ENCODE results near the gene ALDOB. TPM values are rescaled to one million over a fixed set of nuclear protein-coding genes. Genes with fewer than 3 reads are reported as not detected.

ALDOB gene
- total and polyA plus RNA-seq, 2 experiments from 2014 or later, result not detected

GRCh38 chr9:101442318-101442717, 6.7 kb upstream of the ALDOB start:
- Histone ChIP-seq H3K36me3 (ENCODE audit: insufficient read depth) (no peaks in the 10 kb centered on the region), H3K79me2 (replicated peaks; ENCODE audit: insufficient read depth) (no peaks in the 10 kb centered on the region), H3K27me3 (ENCODE audit: insufficient read depth) (no peaks in the 10 kb centered on the region), H3F3A (replicated peaks; ENCODE audit: low read depth) (no peaks in the 10 kb centered on the region), H3K4me3 (no peak overlapping the region), H3K9me2 (ENCODE audit: insufficient read depth) (no peaks in the 10 kb centered on the region; the same call in 1 of the 2 replicates), H3K27ac (ENCODE audit: low read depth) (no peak overlapping the region), H4K20me1 (replicated peaks; ENCODE audit: insufficient read depth) (no peaks in the 10 kb centered on the region), H2AFZ (no peak overlapping the region), H3K4me2 (no peak overlapping the region), H3K4me1 (ENCODE audit: insufficient read depth) (no peaks in the 10 kb centered on the region)
- no peak for ATAC-seq
- no peak for DNase-seq (ENCODE audit: low spot score)
- no peak overlapping the region for H3K27ac Mint-ChIP-seq
- H3K27me3 Mint-ChIP-seq (ENCODE audit: insufficient read depth, low read depth, poor library complexity), result no peaks in the 10 kb centered on the region
- H3K4me1 Mint-ChIP-seq, result no peaks in the 10 kb centered on the region; the same call in 2 of the 3 replicates
- H3K9me3 Mint-ChIP-seq, result no peaks in the 10 kb centered on the region
- no peak overlapping the region for H3K4me3 Mint-ChIP-seq
- TF ChIP-seq NANOG (IDR thresholded peaks at IDR 0.05; ENCODE audit: borderline replicate concordance), result no peak
- TF ChIP-seq POLR2AphosphoS5 (IDR thresholded peaks at IDR 0.05; ENCODE audit: low read depth), result no peak
- no peak for TF ChIP-seq ZNF462 (CRISPR knock-in tag; IDR thresholded peaks at IDR 0.05)
- no peak for TF ChIP-seq CREB1 (CRISPR knock-in tag; IDR thresholded peaks at IDR 0.05; ENCODE audit: low read depth)
- no peak for TF ChIP-seq ZNF114 (CRISPR knock-in tag; IDR thresholded peaks at IDR 0.05)
- TF ChIP-seq ETS1 (IDR thresholded peaks at IDR 0.05), result no peak
- no peak for TF ChIP-seq STAT1 (IDR thresholded peaks at IDR 0.05; ENCODE audit: unreplicated experiment)
- no peak for TF ChIP-seq REST (IDR thresholded peaks at IDR 0.05; ENCODE audit: unreplicated experiment)
- TF ChIP-seq JUNB (IDR thresholded peaks at IDR 0.05; ENCODE audit: unreplicated experiment), result no peak
- no peak for TF ChIP-seq ZNF331 (CRISPR knock-in tag; IDR thresholded peaks at IDR 0.05; ENCODE audit: low read depth)
- no peak for TF ChIP-seq CTCF (conservative IDR thresholded peaks at IDR 0.05; ENCODE audit: low read depth in 2 of 2)
- H3K36me3 Mint-ChIP-seq (ENCODE audit: low read depth), result no peaks in the 10 kb centered on the region
